K562 (cell line): ENCODE measurements around the gene RGS4. TPM values are rescaled to one million over a fixed set of nuclear protein-coding genes. Genes with fewer than 3 reads are reported as not detected.

Experiments
- ATAC-seq: fragments of 200-7000 bp; cut with Tn5 transposase; 3 replicates; pipeline ENCODE4 v1.9.1; 2020; ENCODE audit warnings: moderate library complexity
- BruUV-seq: library from RNA; stranded (reverse); fragments of 400-500 nt; replicated peaks from 2 replicates; lab custom pipeline; 2021; lab: Mats Ljungman, UMichigan
- CTCF ChIA-PET: fragments of 300-600 bp; formaldehyde crosslinking; extraction: SDS; loops from one replicate; lab custom pipeline; 2021; ENCODE audit warnings: low intra/inter-chr PET ratio; lab: Yijun Ruan, JAX
- POLR2A ChIA-PET: fragments of 300-600, 350-650 bp; sonication (Branson Sonifier 250); formaldehyde crosslinking; extraction: SDS; loops from one replicate; lab custom pipeline; 2021; ENCODE audit warnings: antibody characterized with exemption, inconsistent platforms; lab: Yijun Ruan, JAX
- DNase-seq, 4 experiments: peaks; one replicate each; pipeline versions ENCODE4 v3.0.0 to v3.0.0-alpha.2; 2011 to 2018; ENCODE audit warnings: low spot score in 3 of 4, mixed read lengths in 3 of 4; ENCODE audit errors: extremely low read depth in 1 of 4
- FAIRE-seq: peaks from 2 replicates; lab custom pipeline; 2011; peaks lifted over from hg19 to GRCh38; lab: Jason Lieb, UNC
- H2AFZ ChIP-seq: 2 replicates; pipeline ENCODE4 v1.6.0; 2011; ENCODE audit warnings: low read depth, low read length, control low read depth, inconsistent platforms
- H3K27ac ChIP-seq: fragments of 200-600 bp; 3 replicates; pipeline ENCODE4 v1.8.0; 2011; ENCODE audit warnings: low read depth, mild to moderate bottlenecking, control low read depth, inconsistent platforms, low read length, moderate library complexity, mixed read lengths; ENCODE audit errors: extremely low read depth
- H3K27me3 ChIP-seq, 2 experiments: fragments of 300-600 bp in 1 of 2; 2 replicates in 1 of 2; 3 replicates in 1 of 2; pipeline versions ENCODE4 v1.6.0 to v1.8.0; 2011; ENCODE audit warnings: inconsistent platforms in 2 of 2, low read length in 2 of 2, mild to moderate bottlenecking in 1 of 2, mixed read lengths in 1 of 2, moderate library complexity in 1 of 2; ENCODE audit not compliant: control insufficient read depth in 2 of 2, insufficient read depth in 2 of 2
- H3K36me3 ChIP-seq: fragments of 300-600 bp; 3 replicates; pipeline ENCODE4 v1.8.0; 2011; ENCODE audit warnings: mild to moderate bottlenecking, low read length, inconsistent platforms; ENCODE audit not compliant: control insufficient read depth, insufficient read depth
- H3K4me1 ChIP-seq, 2 experiments: fragments of 200-600 bp in 1 of 2; replicated peaks in 1 of 2; 2 replicates in 1 of 2; 3 replicates in 1 of 2; pipeline versions ENCODE4 v1.5.1 to v1.8.0; 2011; ENCODE audit warnings: inconsistent platforms in 2 of 2, low read length in 2 of 2, mild to moderate bottlenecking in 1 of 2, mixed read lengths in 1 of 2, moderate library complexity in 1 of 2; ENCODE audit not compliant: control insufficient read depth in 2 of 2, insufficient read depth in 2 of 2
- H3K4me2 ChIP-seq: 2 replicates; pipeline ENCODE4 v1.6.1; 2011; ENCODE audit warnings: low read length, control low read depth, inconsistent platforms, mixed read lengths; ENCODE audit not compliant: insufficient read depth
- H3K4me3 ChIP-seq: fragments of 200-600 bp; sonication (generic), shearing (Covaris generic); 2 replicates; pipeline ENCODE4 v1.5.1; 2016; ENCODE audit warnings: control low read depth, inconsistent platforms
- H3K79me2 ChIP-seq: fragments of 200-600 bp; 3 replicates; pipeline ENCODE4 v1.8.0; 2011; ENCODE audit warnings: low read length, inconsistent platforms; ENCODE audit not compliant: control insufficient read depth, insufficient read depth
- H3K9ac ChIP-seq, 2 experiments: 2 replicates each; pipeline versions ENCODE4 v1.6.0 to v1.6.1; 2011; ENCODE audit warnings: low read depth in 2 of 2, low read length in 2 of 2, control low read depth in 1 of 2, inconsistent platforms in 1 of 2, mild to moderate bottlenecking in 1 of 2, mixed read lengths in 1 of 2; ENCODE audit not compliant: insufficient read depth in 1 of 2
- H3K9me1 ChIP-seq: one replicate; pipeline ENCODE4 v1.6.0; 2011; ENCODE audit warnings: inconsistent platforms, mild to moderate bottlenecking, low read length, moderate library complexity; ENCODE audit not compliant: control insufficient read depth, insufficient read depth
- H3K9me3 ChIP-seq: replicated peaks from 2 replicates; pipeline ENCODE4 v1.5.1; 2011; ENCODE audit warnings: low read depth, low read length, inconsistent platforms; ENCODE audit not compliant: control insufficient read depth, insufficient read depth
- H4K20me1 ChIP-seq: replicated peaks from 2 replicates; pipeline ENCODE4 v1.6.1; 2011; ENCODE audit warnings: low read length, inconsistent platforms, mixed read lengths; ENCODE audit not compliant: control insufficient read depth, insufficient read depth
- ARID4B ChIP-seq: sonication (generic); formaldehyde crosslinking; IDR thresholded peaks from 2 replicates; pipeline ENCODE4 v1.8.0; 2022; ENCODE audit warnings: mild to moderate bottlenecking, missing genetic modification reagents
- BACH1 ChIP-seq: fragments of 200-800 bp; sonication (Bioruptor generic); IDR thresholded peaks from 2 replicates; pipeline ENCODE4 v1.6.1; 2016; ENCODE audit warnings: missing genetic modification characterization, missing compliant biosample characterization
- CHD1 ChIP-seq: fragments of 200-600 bp; sonication (generic); IDR thresholded peaks from one replicate; pipeline ENCODE4 v1.6.1; 2012; ENCODE audit warnings: mild to moderate bottlenecking, moderate library complexity, low read length, inconsistent platforms
- HMGXB4 ChIP-seq: sonication (generic); formaldehyde crosslinking; IDR thresholded peaks from 2 replicates; pipeline ENCODE4 v1.8.1; 2023; ENCODE audit warnings: mild to moderate bottlenecking, missing genetic modification reagents
- HOMEZ ChIP-seq: fragments of 250-450 bp; sonication (Bioruptor Pico); IDR thresholded peaks from 2 replicates; pipeline ENCODE4 v1.4.0; 2020; ENCODE audit warnings: mild to moderate bottlenecking, moderate library complexity
- TBP ChIP-seq: optimal IDR thresholded peaks from 2 replicates; pipeline ENCODE3; 2011; ENCODE audit warnings: low read depth, low read length, improper control_type of control experiment
- ZNF239 ChIP-seq: fragments of 250-450 bp; sonication (Bioruptor Pico); IDR thresholded peaks from 2 replicates; pipeline ENCODE4 v1.4.0; 2020; ENCODE audit warnings: mild to moderate bottlenecking
- ZNF347 ChIP-seq: fragments of 450-650 bp; formaldehyde crosslinking; IDR thresholded peaks from 2 replicates; pipeline ENCODE4 v1.4.0; 2020; ENCODE audit warnings: low read depth, mild to moderate bottlenecking, moderate library complexity
- WGBS: fragments of 100-300 bp; shearing (Covaris generic); methylation state at CpG from one replicate; pipeline ENCODE4 v1.1.6; 2016; ENCODE audit warnings: low coverage, mixed read lengths; ENCODE audit not compliant: insufficient coverage; ENCODE audit errors: missing lambda C conversion rate; 5-methylcytosine and 5-hydroxymethylcytosine counted together
- in situ Hi-C: fragments of 300-500 bp; cut with MboI; formaldehyde crosslinking; loops from 4 replicates; pipeline ENCODE4 v1.15.0; 2018; ENCODE audit warnings: inconsistent platforms, mixed read lengths
- intact Hi-C: fragments of 100-400 bp; cut with micrococcal nuclease; formaldehyde crosslinking; loops from 2 replicates; pipeline ENCODE4 v1.14.2; 2022
- polyA plus RNA-seq, 8 experiments: library from polyadenylated mRNA; depleted of rRNA in 4 of 8; stranded (reverse) in 5 of 8; unstranded in 3 of 8; fragments of >200 nt; fragmentation: Nextera tagmentation in 2 of 8; fragmentation: Illumina TruSeq in 1 of 8; extraction: Ambion mirVana in 2 of 8; extraction: Trizol in 1 of 8; gene quantifications; 2 replicates each; pipeline versions ENCODE4 v1.2.1 to v1.2.3, GENCODE V29; 2011 to 2014; ENCODE audit warnings: inconsistent platforms in 1 of 8, missing spikeins in 1 of 8
- total RNA-seq, 7 experiments: library from RNA; depleted of rRNA in 6 of 7; stranded (reverse); fragments of >200 nt in 6 of 7; fragmentation: Illumina TruSeq in 2 of 7; extraction: Trizol in 2 of 7; gene quantifications; 2 replicates each; pipeline versions ENCODE4 v1.2.1 to v1.2.3, GENCODE V29; 2011 to 2021; ENCODE audit warnings: low replicate concordance in 1 of 7

RGS4 gene
- total and polyA plus RNA-seq, 9 of the 15 experiments (the other 6 are each of a cell fraction or from before 2014, with no cell fraction given), result not detected

GRCh38 chr1:163076044-163076443 lies 6.9 kb downstream of the RGS4 start:
- no peaks in the 10 kb centered on the region for H4K20me1 ChIP-seq
- ChIA-PET CTCF (interaction anchor here (0.5 kb wide), 1 partner anchor 616 kb away, joined by 3 read pairs; no protein-coding TSS in a partner anchor), POLR2A (interaction anchor here (0.9 kb wide), 1 partner anchor 221 kb away, joined by 4 read pairs; no protein-coding TSS in a partner anchor)
- 0% methylated on average over 4 of the region's 4 CpGs for WGBS
- in situ Hi-C loops (no loop called here), intact Hi-C loops (no loop called here)
- H3K9me3 ChIP-seq, result no peaks in the 10 kb centered on the region
- ATAC-seq (no peak), FAIRE-seq (no peak), DNase-seq (no peak)
- no peak overlapping the region for H3K4me3 ChIP-seq
- no TSS peak for BruUV-seq
- TF ChIP-seq TBP (no peak), HMGXB4 (CRISPR knock-in tag) (no peak), CHD1 (no peak), BACH1 (tag) (no peak), ZNF347 (CRISPR knock-in tag) (no peak), HOMEZ (no peak), ZNF239 (CRISPR knock-in tag) (no peak), ARID4B (no peak)
- no peaks in the 10 kb centered on the region for H3K27me3 ChIP-seq
- no peak overlapping the region for H2AFZ ChIP-seq
- no peak overlapping the region for H3K27ac ChIP-seq
- H3K79me2 ChIP-seq, result no peaks in the 10 kb centered on the region
- H3K9ac ChIP-seq, result no peak overlapping the region
- no peaks in the 10 kb centered on the region for H3K36me3 ChIP-seq
- no peak overlapping the region for H3K4me2 ChIP-seq
- no peaks in the 10 kb centered on the region for H3K4me1 ChIP-seq
- no peaks in the 10 kb centered on the region for H3K9me1 ChIP-seq
